ENCODE data around the gene HTT.
"Not testable (repeated sequence)": the region's sequence is repeated elsewhere in the genome, so short reads cannot be mapped to it uniquely, and the experiment has no call there.

HTT gene

GRCh38 chr4:3124070-3124767 lies 49.7 kb downstream of the HTT start:
- no peak for DNase-seq

- no peak for DNase-seq
Observed at GRCh38 chr4:3127112-3127511, 52.6 kb downstream of the HTT start.

GRCh38 chr4:3128058-3128457 lies 53.6 kb downstream of the HTT start:
- no peak for DNase-seq

GRCh38 chr4:3128976-3129375 lies 54.5 kb downstream of the HTT start:
- DNase-seq, result no peak

GRCh38 chr4:3130201-3130600 lies 55.7 kb downstream of the HTT start:
- DNase-seq, result no peak

GRCh38 chr4:3130826-3131225 lies 56.3 kb downstream of the HTT start:
- DNase-seq, result no peak

GRCh38 chr4:3134201-3134600 lies 59.7 kb downstream of the HTT start:
- no peak for DNase-seq

GRCh38 chr4:3135155-3136011 lies 60.9 kb downstream of the HTT start:
- no peak for DNase-seq

- DNase-seq, result no peak
Observed at GRCh38 chr4:3136454-3136853, 62.0 kb downstream of the HTT start.

GRCh38 chr4:3137908-3138307 lies 63.4 kb downstream of the HTT start:
- DNase-seq, result no peak

GRCh38 chr4:3145234-3145924 lies 70.9 kb downstream of the HTT start:
- DNase-seq, result no peak

- DNase-seq, result no peak
Observed at GRCh38 chr4:3148926-3149325, 74.4 kb downstream of the HTT start.

GRCh38 chr4:3151238-3151637 lies 76.8 kb downstream of the HTT start:
- not testable (repeated sequence) for DNase-seq

- DNase-seq, result no peak
Observed at GRCh38 chr4:3157366-3157765, 82.9 kb downstream of the HTT start.

GRCh38 chr4:3158841-3159240 lies 84.4 kb downstream of the HTT start:
- no peak for DNase-seq

- DNase-seq, result no peak
Observed at GRCh38 chr4:3160438-3160837, 86.0 kb downstream of the HTT start.

- not testable (repeated sequence) for DNase-seq
Observed at GRCh38 chr4:3161044-3161443, 86.6 kb downstream of the HTT start.

GRCh38 chr4:3166434-3166833 lies 92.0 kb downstream of the HTT start:
- not testable (repeated sequence) for DNase-seq

- DNase-seq, result no peak
Observed at GRCh38 chr4:3168029-3168428, 93.5 kb downstream of the HTT start.

- no peak for DNase-seq
Observed at GRCh38 chr4:3174371-3175338, 100.2 kb downstream of the HTT start.

- no peak for DNase-seq
Observed at GRCh38 chr4:3176367-3177229, 102.1 kb downstream of the HTT start.

GRCh38 chr4:3177426-3177825 lies 102.9 kb downstream of the HTT start:
- no peak for DNase-seq
